K562 (cell line): ENCODE measurements around the gene TCIRG1. TPM values are rescaled to one million over a fixed set of nuclear protein-coding genes. Genes with fewer than 3 reads are reported as not detected.

ENCODE experiments used
- NCOR1 ChIP-seq: fragments of 450-650 bp; IDR thresholded peaks from 2 replicates; pipeline ENCODE4 v1.6.1; 2016; ENCODE audit warnings: mild to moderate bottlenecking, moderate library complexity
- RAD21 ChIP-seq, 2 experiments: fragments of 250-450 bp in 1 of 2; fragments of 450-650 bp in 1 of 2; sonication (Bioruptor Pico) in 1 of 2; formaldehyde crosslinking in 1 of 2; IDR thresholded peaks in 1 of 2; conservative IDR thresholded peaks in 1 of 2; 2 replicates each; pipeline versions ENCODE4 v1.4.0 to v1.8.0; 2020 to 2022; ENCODE audit warnings: mild to moderate bottlenecking in 2 of 2, moderate library complexity in 1 of 2
- RBFOX2 ChIP-seq: fragments of 200-400 bp; formaldehyde crosslinking; IDR thresholded peaks from 2 replicates; pipeline ENCODE4 v1.6.1; 2017; ENCODE audit warnings: low read depth, mild to moderate bottlenecking, low read length, moderate library complexity
- RBM17 ChIP-seq: fragments of 200-400 bp; formaldehyde crosslinking; IDR thresholded peaks from 2 replicates; pipeline ENCODE4 v1.6.1; 2017; ENCODE audit warnings: low read depth, mild to moderate bottlenecking, low read length, borderline replicate concordance
- RNF2 ChIP-seq: sonication (generic); IDR thresholded peaks from 2 replicates; pipeline ENCODE4 v1.6.1; 2016
- SMARCA4 ChIP-seq: fragments of 450-650 bp; IDR thresholded peaks from 2 replicates; pipeline ENCODE4 v1.6.1; 2016
- YBX1 ChIP-seq: fragments of 450-650 bp; IDR thresholded peaks from 2 replicates; pipeline ENCODE4 v1.7.1; 2016; ENCODE audit warnings: mild to moderate bottlenecking
- ZBTB9 ChIP-seq: fragments of 450-650 bp; formaldehyde crosslinking; IDR thresholded peaks from 2 replicates; pipeline ENCODE4 v1.4.0; 2020; ENCODE audit warnings: mild to moderate bottlenecking, moderate library complexity
- ZMIZ1 ChIP-seq, 2 experiments: fragments of 150-350 bp in 1 of 2; IDR thresholded peaks; 2 replicates each; pipeline ENCODE4 v1.6.1; 2012 to 2016; ENCODE audit warnings: low read depth in 2 of 2, low read length in 2 of 2, mild to moderate bottlenecking in 1 of 2, moderate library complexity in 1 of 2
- ZNF124 ChIP-seq: sonication (generic); formaldehyde crosslinking; IDR thresholded peaks from 2 replicates; pipeline ENCODE4 v1.8.1; 2022; ENCODE audit warnings: missing genetic modification reagents
- ZNF224 ChIP-seq: sonication (generic); formaldehyde crosslinking; IDR thresholded peaks from 2 replicates; pipeline ENCODE4 v1.8.0; 2022; ENCODE audit warnings: mild to moderate bottlenecking, missing genetic modification reagents
- ZNF318 ChIP-seq, 2 experiments: fragments of 450-650 bp; IDR thresholded peaks; 2 replicates each; pipeline ENCODE4 v1.6.1; 2016; ENCODE audit warnings: mild to moderate bottlenecking in 2 of 2, borderline replicate concordance in 1 of 2, low read depth in 1 of 2, moderate library complexity in 1 of 2
- ZNF354B ChIP-seq: fragments of 250-450 bp; sonication (Bioruptor Pico); IDR thresholded peaks from 2 replicates; pipeline ENCODE4 v1.4.0; 2020
- ZNF586 ChIP-seq: fragments of 450-650 bp; formaldehyde crosslinking; conservative IDR thresholded peaks from 2 replicates; pipeline ENCODE4 v1.4.0; 2020; ENCODE audit warnings: mild to moderate bottlenecking, moderate library complexity
- polyA plus RNA-seq, 8 experiments: library from polyadenylated mRNA; depleted of rRNA in 4 of 8; stranded (reverse) in 5 of 8; unstranded in 3 of 8; fragments of >200 nt; fragmentation: Nextera tagmentation in 2 of 8; fragmentation: Illumina TruSeq in 1 of 8; extraction: Ambion mirVana in 2 of 8; extraction: Trizol in 1 of 8; gene quantifications; 2 replicates each; pipeline versions ENCODE4 v1.2.1 to v1.2.3, GENCODE V29; 2011 to 2014; ENCODE audit warnings: inconsistent platforms in 1 of 8, missing spikeins in 1 of 8
- total RNA-seq, 7 experiments: library from RNA; depleted of rRNA in 6 of 7; stranded (reverse); fragments of >200 nt in 6 of 7; fragmentation: Illumina TruSeq in 2 of 7; extraction: Trizol in 2 of 7; gene quantifications; 2 replicates each; pipeline versions ENCODE4 v1.2.1 to v1.2.3, GENCODE V29; 2011 to 2021; ENCODE audit warnings: low replicate concordance in 1 of 7

Gene TCIRG1
- total and polyA plus RNA-seq, 9 of the 15 experiments (the other 6 are each of a cell fraction or from before 2014, with no cell fraction given): 0.49 to 143 (median 24.4) TPM

- TF ChIP-seq ZNF354B (CRISPR knock-in tag) (no peak), RNF2 (no peak), ZNF318 (IDR thresholded peaks at IDR 0.05; ENCODE audit: borderline replicate concordance in 1 of 2, low read depth in 1 of 2) (no peak), ZNF224 (CRISPR knock-in tag) (no peak), ZNF124 (CRISPR knock-in tag) (no peak), RBFOX2 (peak; percentile 92), NCOR1 (no peak), ZNF586 (CRISPR knock-in tag) (no peak), RAD21 (CRISPR knock-in tag; conservative IDR thresholded peaks at IDR 0.05 in 1 of 2, IDR thresholded peaks at IDR 0.05 in 1 of 2) (no peak), SMARCA4 (no peak), ZMIZ1 (IDR thresholded peaks at IDR 0.05; ENCODE audit: low read depth in 2 of 2, low read length in 2 of 2) (no peak), YBX1 (no peak), RBM17 (no peak), ZBTB9 (CRISPR knock-in tag) (no peak)
Observed at GRCh38 chr11:68030318-68031143, 8.3 kb upstream of the TCIRG1 start, which contains the start of gene NDUFS8 (continued).
